Lower leg skin (tissue), 4 donors: Measurements from ENCODE around the gene ABLIM3. TPM values are rescaled to one million over a fixed set of nuclear protein-coding genes. Genes with fewer than 3 reads are reported as not detected.
"Not testable (repeated sequence)": the region's sequence is repeated elsewhere in the genome, so short reads cannot be mapped to it uniquely, and the experiment has no call there.

ENCODE experiments used
- DNase-seq, 2 donors: peaks; one replicate each; pipeline ENCODE4 v3.0.0-alpha.2; 2019; ENCODE audit warnings: low spot score in 2 of 2
- H3K4me3 ChIP-seq: fragments of 200-600 bp; sonication (generic); 2 replicates; pipeline ENCODE4 v1.5.1; 2017; ENCODE audit warnings: mild to moderate bottlenecking, low read depth; ENCODE audit not compliant: poor library complexity, severe bottlenecking
- CTCF ChIP-seq, 3 donors: fragments of 450-650 bp; IDR thresholded peaks; one replicate each; pipeline ENCODE4 v1.5.1; 2016; ENCODE audit warnings: antibody characterized with exemption in 3 of 3, mild to moderate bottlenecking in 3 of 3, moderate library complexity in 2 of 3
- POLR2A ChIP-seq, 2 donors: fragments of 450-650 bp; IDR thresholded peaks; one replicate each; pipeline ENCODE4 v1.6.1; 2016 to 2017; ENCODE audit warnings: antibody characterized with exemption in 2 of 2, mild to moderate bottlenecking in 1 of 2, moderate library complexity in 1 of 2
- WGBS, 2 donors: methylation state at CpG; one replicate each; pipeline ENCODE4 v1.1.5; 2018; 5-methylcytosine and 5-hydroxymethylcytosine counted together
- intact Hi-C: fragments of 100-400 bp; cut with DNase I; formaldehyde crosslinking; loops from one replicate; pipeline ENCODE4 v1.15.0; 2023; ENCODE audit warnings: low total_unique reads
- total RNA-seq, 4 donors: library from RNA; depleted of rRNA; stranded (reverse); fragments of >200 nt; gene quantifications; one replicate each; pipeline ENCODE4 v1.1.0, GENCODE V29; 2016

Gene ABLIM3
- total RNA-seq, 4 donors from 2014 or later: 4.2 to 12.3 (median 7.4) TPM

- peak within 1 kb of the TSS; percentile 62 for H3K4me3 ChIP-seq
- DNase-seq: peak; percentile 65 to 95
- TF ChIP-seq POLR2A (IDR thresholded peaks at IDR 0.05): no peak
- no peak for TF ChIP-seq CTCF (IDR thresholded peaks at IDR 0.05)
- intact Hi-C loops: no loop called here
- WGBS, 2 donors: 0 to 1% methylated on average over 45 to 47 of the region's 81 CpGs
These were observed 130.6 kb downstream of the ABLIM3 start, which contains the start of gene AFAP1L1 for GRCh38 chr5:149271716-149272563. AFAP1L1 (plus strand) TSS chr5:149271859; CDS start chr5:149271969, 110 bp downstream.

- intact Hi-C loops, H3K4me3 ChIP-seq, DNase-seq: not testable (repeated sequence)
- WGBS, 2 donors: 71 to 72% methylated on average over 16 of the region's 16 CpGs
These were observed 131.5 kb downstream of the ABLIM3 start for GRCh38 chr5:149272781-149273180.

DNA sequence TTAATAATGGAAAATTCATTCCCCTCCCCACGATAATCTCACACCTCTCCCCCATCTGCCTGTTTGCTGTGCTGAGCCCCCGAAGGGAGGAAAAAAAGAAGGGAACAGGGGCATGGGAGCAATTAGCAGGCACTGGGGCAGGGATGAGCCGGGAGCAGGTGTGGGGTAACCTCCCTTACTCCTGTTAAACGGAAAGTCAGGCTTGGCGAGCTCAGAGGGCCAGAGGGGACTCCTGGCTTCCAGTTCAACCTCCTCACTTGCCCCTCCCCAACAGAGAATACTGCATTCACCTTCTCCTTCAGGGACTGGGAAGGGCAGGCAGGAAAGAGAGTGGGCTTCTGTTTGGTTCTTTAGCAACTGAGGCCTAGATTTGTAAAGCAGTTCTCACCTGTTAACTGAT lies 131.9 kb downstream of the ABLIM3 start:
- H3K4me3 ChIP-seq: no peak overlapping the region
- no peak for TF ChIP-seq CTCF (IDR thresholded peaks at IDR 0.05)
- no peak for TF ChIP-seq POLR2A (IDR thresholded peaks at IDR 0.05)
- no peak for DNase-seq
- intact Hi-C loops: no loop called here
- WGBS, 2 donors: 54 to 70% methylated on average over 5 of the region's 5 CpGs

DNA sequence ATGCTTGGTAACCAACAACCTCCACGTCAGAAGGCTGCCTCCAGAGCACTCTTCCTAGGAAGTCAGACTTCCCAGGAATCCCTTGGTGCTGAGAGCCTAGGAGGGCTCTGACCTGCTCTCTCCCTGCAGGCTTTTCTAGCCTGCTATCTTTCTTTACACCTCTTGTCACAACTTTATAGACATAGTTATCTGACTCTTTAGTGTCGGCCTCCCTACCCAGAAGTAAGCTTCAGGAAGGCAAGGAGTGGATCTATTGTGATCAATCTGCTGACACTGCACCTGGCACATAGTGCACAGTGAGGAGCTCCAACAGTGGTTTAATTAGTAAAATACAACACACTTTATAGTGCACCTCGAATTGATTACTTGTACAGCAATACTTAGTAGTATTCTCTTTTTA lies 132.7 kb downstream of the ABLIM3 start:
- DNase-seq: no peak
- intact Hi-C loops: no loop called here
- 52 to 56% methylated on average over 3 of the region's 3 CpGs for WGBS, 2 donors
- no peak for TF ChIP-seq POLR2A (IDR thresholded peaks at IDR 0.05)
- TF ChIP-seq CTCF (IDR thresholded peaks at IDR 0.05): no peak
- H3K4me3 ChIP-seq: no peak overlapping the region

DNA sequence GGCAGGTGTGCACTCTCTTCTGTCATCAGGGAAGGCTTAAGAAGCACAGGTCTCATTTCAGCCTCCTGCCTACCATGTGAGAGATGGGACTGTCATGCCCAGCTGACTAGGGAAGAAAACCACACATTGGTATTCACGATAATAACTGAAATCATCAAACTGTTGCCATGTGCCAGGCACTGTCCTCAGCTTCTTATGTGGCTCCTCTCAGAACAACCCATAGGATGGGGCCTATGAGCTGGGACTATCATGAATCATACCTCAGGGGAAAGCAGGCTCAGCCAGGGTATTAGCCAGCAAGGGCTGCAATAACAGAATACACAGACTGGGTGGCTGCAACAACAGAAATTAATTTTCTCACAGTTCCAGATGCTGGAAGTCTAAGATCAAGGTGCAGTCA lies 133.6 kb downstream of the ABLIM3 start:
- intact Hi-C loops: no loop called here
- DNase-seq: no peak
- H3K4me3 ChIP-seq: no peak overlapping the region
- no peak for TF ChIP-seq POLR2A (IDR thresholded peaks at IDR 0.05)
- no peak for TF ChIP-seq CTCF (IDR thresholded peaks at IDR 0.05)
- WGBS, 2 donors: 85 to 94% methylated on average over 1 of the region's 1 CpG

DNA sequence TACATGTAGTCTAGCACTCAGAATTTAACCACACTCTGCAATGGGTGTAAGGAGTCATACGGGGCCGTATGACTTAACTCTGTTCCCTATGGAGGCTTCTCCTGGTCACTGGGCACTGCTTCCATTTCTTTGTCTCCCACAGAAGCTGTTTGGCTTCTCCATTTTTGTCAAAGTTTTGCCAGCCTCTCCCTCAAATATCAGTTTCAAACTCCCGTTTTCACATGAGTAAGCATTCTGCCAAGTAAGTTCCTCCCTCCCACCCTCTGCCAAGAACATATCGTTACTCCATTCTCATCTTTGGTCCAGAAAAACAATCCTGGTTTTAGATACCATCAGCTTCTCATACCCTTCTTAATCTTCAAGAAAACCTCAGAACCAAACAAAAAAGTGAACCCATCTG lies 136.5 kb downstream of the ABLIM3 start:
- H3K4me3 ChIP-seq: no peak overlapping the region
- intact Hi-C loops: no loop called here
- no peak for TF ChIP-seq POLR2A (IDR thresholded peaks at IDR 0.05)
- TF ChIP-seq CTCF (IDR thresholded peaks at IDR 0.05): no peak
- whole genome bisulfite sequencing, 2 donors: 44 to 46% methylated on average over 4 of the region's 4 CpGs
- DNase-seq: no peak
